22Rv1 (cell line): ENCODE results near the gene DENND1A.

Source experiments
- ZFX ChIP-seq: fragments of 450-650 bp; IDR thresholded peaks from 2 replicates; pipeline ENCODE4 v1.6.1; 2017; ENCODE audit warnings: antibody characterized with exemption, borderline replicate concordance
- TF ChIP-seq, protein P1 (sequence below): fragments of 450-650 bp; IDR thresholded peaks from 2 replicates; pipeline ENCODE4 v1.5.1; 2017; ENCODE audit warnings: mild to moderate bottlenecking

GRCh38 chr9:123715258-123715657 is 214.7 kb downstream of the DENND1A start:
- TF ChIP-seq, protein P1, sequence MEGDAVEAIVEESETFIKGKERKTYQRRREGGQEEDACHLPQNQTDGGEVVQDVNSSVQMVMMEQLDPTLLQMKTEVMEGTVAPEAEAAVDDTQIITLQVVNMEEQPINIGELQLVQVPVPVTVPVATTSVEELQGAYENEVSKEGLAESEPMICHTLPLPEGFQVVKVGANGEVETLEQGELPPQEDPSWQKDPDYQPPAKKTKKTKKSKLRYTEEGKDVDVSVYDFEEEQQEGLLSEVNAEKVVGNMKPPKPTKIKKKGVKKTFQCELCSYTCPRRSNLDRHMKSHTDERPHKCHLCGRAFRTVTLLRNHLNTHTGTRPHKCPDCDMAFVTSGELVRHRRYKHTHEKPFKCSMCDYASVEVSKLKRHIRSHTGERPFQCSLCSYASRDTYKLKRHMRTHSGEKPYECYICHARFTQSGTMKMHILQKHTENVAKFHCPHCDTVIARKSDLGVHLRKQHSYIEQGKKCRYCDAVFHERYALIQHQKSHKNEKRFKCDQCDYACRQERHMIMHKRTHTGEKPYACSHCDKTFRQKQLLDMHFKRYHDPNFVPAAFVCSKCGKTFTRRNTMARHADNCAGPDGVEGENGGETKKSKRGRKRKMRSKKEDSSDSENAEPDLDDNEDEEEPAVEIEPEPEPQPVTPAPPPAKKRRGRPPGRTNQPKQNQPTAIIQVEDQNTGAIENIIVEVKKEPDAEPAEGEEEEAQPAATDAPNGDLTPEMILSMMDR = no peak
- TF ChIP-seq ZFX = no peak
